HG03280 (cell line): ENCODE measurements around the gene MIB2.
"Not testable (repeated sequence)": the region's sequence is repeated elsewhere in the genome, so short reads cannot be mapped to it uniquely, and the experiment has no call there.

ENCODE experiments used
- ATAC-seq: cut with Tn5 transposase; IDR thresholded peaks from one replicate; pipeline ENCODE4 v1.9.1; 2021; ENCODE audit warnings: mild to moderate bottlenecking, moderate library complexity; ENCODE audit not compliant: unreplicated experiment

Gene MIB2

DNA sequence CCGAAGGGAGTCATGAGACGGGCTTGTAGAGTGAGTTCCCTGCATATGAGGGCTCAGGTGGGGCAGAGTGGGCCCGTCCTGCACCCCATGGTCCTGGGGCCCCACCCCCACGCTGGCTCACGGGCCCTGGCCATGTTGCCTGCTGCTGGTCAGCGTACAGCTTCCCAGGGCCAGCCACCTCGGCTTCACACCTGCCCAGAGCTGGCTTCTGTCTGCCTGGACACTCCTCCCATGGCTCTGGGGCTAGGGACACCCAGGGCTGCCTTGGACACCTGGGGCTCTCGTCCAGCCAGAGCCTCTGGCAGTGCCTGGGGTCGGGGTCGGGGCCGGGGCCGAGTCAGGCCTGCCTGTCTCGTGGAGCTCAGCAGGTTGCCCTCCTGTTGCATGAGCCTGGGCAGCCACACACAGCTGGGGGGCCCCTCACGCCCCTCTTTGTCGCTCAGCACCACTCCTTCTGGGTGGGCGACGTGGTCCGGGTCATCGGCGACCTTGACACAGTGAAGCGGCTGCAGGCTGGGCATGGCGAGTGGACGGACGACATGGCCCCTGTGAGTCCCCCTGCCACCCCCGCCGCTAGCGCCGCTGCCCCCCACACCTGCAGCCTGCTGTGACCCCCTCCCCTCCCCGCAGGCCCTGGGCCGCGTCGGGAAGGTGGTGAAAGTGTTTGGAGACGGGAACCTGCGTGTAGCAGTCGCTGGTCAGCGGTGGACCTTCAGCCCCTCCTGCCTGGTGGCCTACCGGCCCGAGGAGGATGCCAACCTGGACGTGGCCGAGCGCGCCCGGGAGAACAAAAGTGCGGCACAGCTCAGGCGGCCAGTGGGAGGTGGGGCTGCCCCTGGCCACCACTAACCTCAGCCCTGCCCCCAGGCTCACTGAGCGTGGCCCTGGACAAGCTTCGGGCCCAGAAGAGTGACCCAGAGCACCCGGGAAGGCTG lies 11.2 kb downstream of the MIB2 start:
- no peak for ATAC-seq

DNA sequence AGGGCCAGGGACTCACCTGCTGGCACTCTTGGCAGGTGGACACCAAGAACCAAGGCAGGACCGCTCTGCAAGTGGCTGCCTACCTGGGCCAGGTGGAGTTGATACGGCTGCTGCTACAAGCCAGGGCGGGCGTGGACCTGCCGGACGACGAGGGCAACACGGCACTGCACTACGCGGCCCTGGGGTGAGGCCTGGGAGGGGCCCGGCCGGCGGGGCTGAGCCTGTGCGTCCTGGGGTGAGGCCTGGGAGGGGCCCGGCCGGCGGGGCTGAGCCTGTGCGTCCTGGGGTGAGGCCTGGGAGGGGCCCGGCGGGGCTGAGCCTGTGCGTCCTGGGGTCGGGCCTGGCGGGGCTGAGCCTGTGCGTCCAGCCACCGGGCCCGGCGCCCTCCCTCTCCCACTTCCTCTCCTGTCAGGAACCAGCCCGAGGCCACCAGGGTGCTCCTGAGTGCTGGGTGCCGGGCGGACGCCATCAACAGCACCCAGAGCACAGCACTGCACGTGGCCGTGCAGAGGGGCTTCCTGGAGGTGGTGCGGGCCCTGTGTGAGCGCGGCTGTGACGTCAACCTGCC lies 12.0 kb downstream of the MIB2 start:
- ATAC-seq, result no peak

DNA sequence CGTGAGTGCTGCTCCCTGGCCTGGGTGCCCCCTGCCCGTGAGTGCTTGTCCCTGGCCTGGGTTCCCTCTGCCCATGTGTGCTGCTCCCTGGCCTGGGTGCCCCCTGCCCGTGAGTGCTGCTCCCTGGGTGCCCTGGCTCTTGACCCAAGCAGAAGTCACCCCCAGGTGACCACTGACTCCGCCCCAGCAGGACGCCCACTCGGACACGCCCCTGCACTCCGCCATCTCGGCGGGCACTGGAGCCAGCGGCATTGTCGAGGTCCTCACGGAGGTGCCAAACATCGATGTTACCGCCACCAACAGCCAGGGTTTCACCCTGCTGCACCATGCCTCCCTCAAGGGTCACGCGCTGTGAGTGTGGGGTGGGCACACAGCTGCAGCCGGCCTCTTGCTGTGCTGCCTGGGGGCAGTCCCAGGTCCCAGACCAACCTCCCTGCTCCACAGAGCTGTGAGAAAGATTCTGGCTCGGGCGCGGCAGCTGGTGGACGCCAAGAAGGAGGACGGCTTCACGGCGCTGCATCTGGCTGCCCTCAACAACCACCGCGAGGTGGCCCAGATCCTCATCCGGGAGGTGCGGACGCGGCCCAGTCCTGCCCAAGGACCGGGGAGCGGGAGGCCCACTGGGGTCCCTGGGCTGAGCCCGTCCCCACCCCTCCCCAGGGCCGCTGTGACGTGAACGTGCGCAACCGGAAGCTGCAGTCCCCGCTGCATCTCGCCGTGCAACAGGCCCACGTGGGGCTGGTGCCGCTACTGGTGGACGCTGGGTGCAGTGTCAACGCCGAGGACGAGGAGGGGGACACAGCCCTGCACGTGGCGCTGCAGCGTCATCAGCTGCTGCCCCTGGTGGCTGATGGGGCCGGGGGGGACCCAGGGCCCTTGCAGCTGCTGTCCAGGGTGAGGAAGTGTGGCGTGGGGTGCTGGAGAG lies 12.8 kb downstream of the MIB2 start:
- ATAC-seq, result no peak

DNA sequence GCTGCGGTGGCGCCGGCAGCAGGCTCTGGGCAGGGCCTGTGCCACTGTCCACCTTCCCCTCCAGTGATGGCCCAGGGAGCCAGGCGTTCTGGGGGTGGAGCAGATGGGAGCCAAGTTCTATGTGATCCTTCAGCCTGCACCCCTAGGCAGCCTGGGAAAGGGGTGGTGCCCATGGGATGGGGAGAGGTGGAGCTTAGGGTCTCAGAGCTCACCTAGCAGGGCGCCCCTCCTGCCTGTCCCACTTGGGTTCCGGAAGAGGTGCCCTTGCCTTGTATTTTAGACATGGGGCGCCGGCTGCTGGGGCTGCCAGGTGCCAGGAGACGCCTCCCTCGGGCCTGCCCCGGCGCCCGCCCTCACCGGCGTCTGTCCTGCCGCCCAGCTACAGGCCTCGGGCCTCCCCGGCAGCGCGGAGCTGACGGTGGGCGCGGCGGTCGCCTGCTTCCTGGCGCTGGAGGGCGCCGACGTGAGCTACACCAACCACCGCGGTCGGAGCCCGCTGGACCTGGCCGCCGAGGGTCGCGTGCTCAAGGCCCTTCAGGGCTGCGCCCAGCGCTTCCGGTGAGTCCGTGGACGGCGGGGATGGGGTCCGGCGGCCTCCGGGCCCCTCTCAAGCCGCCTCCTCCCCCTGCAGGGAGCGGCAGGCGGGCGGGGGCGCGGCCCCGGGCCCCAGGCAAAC lies 13.6 kb downstream of the MIB2 start:
- ATAC-seq, result no peak

DNA sequence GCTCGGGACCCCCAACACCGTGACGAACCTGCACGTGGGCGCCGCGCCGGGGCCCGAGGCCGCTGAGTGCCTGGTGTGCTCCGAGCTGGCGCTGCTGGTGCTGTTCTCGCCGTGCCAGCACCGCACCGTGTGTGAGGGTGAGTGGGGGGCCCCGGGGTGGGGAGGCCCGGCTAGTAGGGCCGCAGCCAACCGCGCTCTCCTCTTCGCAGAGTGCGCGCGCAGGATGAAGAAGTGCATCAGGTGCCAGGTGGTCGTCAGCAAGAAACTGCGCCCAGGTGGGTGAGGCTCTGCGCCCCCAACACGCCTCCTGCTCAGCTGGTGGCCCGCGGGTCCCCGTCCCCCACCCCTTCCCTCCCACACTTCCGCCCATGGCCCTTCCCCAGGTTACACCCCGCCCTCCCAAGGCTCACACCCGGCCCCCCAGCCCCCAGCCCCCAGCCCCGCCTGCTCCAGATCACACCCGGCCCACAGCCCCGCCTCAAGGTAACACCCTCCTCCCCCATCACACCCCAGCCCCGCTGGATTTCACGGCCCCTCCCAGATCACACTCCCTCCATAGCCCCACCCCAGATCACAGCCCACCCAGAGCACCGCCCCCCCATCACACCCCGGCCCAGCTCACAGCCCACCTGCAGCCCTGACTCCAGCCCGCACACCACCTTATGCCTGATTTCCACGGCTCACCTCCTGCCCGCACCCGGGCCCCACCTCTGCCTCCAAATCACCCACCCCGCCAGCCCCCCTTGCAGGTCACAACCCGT lies 14.3 kb downstream of the MIB2 start:
- no peak for ATAC-seq

DNA sequence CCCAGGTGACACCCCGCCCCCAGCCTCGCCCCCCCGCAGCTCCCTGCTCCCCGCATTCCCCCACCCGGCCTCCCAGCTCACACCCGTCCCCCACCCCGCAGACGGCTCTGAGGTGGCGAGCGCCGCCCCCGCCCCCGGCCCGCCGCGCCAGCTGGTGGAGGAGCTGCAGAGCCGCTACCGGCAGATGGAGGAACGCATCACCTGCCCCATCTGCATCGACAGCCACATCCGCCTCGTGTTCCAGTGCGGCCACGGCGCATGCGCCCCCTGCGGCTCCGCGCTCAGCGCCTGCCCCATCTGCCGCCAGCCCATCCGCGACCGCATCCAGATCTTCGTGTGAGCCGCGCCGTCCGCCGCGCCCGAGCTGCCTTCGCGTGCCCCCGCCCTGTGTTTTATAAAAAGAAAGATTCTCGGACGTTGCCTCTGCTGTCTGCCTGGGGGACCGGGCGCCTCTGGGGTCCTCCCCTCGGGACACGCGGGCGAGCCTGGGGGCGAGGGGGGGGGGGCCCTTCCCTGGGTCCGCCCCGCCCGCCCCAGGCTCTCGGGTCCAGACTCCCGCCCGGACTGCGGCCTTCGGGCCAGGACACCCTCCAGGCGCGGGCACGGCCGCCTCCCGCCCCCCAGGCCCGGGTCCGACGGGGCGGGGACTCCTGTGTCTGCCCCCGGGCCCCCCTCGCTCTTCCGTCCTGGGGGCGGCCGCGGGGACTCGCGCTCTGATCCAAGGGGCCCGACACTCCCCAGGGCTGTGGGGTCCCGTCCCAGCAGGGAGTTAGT lies 15.1 kb downstream of the MIB2 start:
- peak; percentile 68 for ATAC-seq

DNA sequence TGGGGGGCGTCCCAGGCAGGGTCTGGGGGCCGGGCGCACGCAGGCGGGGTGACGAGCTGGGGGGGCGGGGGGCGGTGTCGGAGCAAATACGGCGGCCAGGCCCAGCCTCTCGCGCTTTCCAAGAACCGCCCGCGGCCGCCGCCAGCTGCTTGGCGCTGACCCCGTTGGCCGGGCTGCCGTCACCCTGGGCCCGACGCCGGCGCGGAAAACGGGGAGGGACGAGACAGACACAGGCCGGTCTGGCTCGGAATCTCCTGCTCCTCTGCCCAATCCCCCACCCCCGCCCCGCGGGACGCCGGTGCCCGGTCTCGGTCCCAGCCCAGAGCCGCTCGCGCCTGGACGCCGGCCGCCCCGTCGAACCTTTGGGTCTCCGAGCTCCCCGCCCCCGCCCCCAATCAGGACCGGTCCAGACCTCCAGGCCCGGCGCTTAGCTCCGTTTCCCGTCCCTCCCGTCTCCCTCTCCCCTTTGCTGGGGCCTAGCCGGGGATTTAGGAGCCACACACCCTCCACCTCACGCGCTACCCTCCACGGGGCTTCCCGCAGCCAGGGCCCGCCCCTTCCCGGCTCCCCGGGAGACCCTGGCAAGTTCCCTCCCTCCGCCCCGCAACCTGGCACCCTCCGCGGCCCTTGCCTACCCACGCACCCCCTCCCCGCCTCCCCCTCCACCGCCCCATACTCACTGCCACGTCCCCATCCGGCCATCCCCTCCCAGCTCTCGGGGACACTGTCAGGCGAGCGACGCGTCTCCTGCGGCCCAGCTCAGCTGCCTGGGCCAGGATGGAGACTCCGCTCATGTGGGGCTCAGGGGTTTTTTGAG lies 15.9 kb downstream of the MIB2 start:
- no peak for ATAC-seq

DNA sequence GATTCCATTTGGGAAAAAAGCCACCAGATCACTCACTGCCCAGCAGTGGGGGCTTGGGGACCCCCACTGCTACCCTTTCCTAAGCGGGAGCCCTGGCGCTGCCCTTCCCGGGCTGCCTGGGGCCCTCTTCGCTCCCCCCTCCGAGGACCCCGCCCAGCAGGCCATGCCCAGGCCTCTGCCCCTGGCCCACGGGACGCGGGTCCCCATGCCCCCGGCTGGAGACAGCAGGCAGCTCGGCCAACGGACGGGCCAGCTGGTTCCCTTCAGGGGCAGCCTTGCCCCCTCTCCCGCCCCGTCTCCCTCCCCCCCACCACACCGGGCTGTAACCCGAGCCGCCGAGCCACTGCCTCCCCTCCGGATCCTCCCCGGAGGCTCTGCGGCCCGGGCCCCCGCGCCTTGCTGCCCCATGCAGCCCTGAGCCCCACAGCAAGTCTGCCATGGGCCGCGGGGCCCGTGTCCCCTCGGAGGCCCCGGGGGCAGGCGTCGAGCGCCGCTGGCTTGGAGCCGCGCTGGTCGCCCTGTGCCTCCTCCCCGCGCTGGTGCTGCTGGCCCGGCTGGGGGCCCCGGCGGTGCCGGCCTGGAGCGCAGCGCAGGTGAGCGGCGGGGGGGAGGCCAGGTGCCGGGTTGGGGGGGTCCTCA lies 16.6 kb downstream of the MIB2 start, which contains the start of gene MMP23B:
Gene MMP23B, plus strand, starts transcription at position 392 of the 639 bp plus-strand sequence. Its CDS starts 46 bp downstream, at position 438.
- no peak for ATAC-seq

DNA sequence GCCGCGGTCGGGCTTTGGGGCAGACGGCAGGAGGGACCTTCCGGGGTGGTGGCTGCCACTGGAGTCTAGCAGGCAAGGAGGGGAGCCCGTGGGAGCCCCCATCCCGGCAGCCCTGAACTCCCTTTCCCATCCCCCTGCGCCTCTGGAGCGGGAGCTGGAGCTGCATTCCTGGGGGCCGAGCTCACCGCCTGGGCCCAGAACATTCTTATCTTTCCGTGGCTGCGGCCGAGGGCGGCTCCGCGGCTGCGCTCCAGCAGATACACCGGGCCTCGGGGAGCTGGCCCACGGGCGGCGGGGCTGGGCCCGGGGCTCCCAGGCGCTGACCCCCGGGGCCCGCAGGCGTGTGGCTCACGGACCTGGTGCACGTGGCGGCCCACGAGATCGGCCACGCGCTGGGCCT lies 18.1 kb downstream of the MIB2 start:
- ATAC-seq, result not testable (repeated sequence)

DNA sequence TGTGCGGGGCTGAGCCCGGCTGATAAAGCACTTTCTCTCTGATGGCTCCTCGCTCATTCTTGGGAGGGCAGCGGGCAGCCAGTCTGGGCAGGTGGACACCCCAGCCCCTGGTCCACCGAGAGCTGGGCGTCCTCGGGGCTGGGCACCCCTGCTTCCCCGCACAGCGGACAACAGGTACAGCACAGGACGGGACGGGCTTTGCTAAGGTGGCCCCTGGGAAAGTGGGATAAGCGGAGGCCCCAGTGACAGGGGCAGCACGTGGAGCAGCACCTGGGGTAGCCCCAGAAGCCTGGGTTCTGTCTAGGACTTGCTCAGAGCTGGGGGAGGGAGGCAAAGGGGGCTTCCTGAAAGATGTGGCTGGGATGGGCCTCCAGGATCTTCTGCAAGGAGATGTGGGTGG lies 19.3 kb downstream of the MIB2 start:
- ATAC-seq, result not testable (repeated sequence)

DNA sequence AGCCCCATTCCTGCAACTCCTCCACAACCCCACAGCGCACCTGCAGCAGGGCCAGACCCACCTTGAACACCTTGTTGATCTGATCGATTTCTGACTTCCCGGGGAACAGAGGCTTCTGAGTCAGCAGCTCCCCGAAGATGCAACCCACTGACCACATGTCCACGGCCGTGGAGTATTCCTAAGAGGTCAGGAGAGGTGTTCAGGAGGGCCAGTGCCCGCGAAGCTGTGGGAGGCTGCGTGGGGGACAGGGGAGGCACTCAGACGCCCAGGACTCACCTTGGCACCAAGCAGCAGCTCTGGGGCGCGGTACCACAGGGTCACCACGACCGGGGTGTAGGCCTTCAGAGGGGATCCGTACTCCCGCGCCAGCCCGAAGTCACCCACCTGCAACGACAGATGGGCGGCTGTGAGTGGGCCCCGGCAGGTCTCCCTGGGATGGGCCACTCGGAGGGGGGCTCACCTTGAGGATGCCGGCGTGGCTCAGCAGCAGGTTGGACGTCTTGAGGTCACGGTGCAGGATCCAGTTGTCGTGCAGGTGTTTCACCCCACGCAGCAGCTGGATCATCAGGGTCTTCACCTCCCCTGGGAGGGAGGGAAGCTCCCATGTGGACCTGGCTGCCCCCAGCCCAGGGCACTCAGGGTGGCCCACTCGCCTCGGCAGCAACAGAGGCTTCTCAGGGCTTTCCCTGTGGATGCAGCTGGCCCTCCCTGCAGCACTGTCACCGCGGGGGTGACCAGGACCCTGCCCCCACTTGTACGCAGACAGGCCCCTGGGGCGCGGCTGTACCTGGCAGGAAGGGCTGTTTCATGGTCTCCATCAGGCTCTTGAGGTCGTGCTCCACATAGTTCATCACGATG lies 21.6 kb downstream of the MIB2 start:
- ATAC-seq, result not testable (repeated sequence)

DNA sequence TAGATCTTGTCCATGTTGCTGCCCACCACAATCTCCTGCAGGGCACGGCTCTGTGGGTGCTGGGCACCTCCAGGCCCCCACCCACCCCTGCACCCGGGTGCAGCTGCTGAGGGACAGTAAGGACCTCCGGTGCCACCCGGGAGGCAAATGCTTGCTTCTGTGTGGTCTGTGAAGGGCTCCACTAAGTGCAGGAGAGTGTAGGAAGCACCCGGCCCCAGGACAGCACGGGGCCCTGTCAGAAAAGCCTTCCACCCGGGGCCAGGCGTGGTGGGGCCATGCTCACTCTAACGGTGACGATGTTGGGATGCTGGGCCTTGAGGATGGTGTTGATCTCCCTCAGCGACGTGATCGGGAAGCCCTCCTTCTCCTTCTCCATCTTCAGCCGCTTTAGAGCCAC lies 22.2 kb downstream of the MIB2 start:
- ATAC-seq, result not testable (repeated sequence)

DNA sequence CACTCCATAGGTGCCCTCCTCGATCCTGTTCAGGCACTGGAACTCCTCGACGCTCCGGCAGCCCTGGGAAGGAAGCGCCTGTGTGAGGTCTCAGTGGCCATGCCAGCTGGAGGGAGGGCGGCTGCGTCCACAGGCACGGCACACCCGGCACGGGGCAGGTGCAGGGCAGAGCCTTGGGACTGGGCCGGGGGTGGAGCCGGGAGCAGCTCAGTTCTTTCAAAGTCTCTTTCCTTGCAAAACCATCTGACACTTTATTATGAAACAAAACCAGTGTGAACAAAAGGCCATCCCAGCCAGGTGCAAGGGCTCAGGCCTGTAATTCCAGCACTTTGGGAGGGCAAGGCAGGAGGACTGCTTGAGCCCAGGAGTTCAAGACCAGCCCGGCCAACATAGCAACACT lies 23.2 kb downstream of the MIB2 start:
- not testable (repeated sequence) for ATAC-seq

DNA sequence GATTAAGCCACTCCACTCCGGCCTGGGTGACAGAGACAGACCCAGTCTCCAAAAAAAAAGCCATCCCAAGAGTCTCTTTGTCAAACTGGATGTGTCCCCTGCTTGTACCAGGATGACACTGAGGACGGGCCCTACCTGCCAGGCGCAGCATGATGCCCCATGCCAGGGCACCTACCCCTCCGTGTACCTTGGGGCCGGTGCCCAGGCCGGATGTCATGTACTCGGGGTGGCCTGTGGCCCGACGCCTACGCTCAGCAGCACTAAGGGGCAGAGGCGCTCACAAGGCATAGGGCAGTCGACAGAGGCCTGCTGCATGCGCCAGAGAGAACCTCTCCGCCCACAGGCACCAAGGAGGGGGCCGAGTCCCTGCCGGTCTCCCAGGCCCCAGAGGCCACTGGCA lies 24.1 kb downstream of the MIB2 start:
- ATAC-seq, result not testable (repeated sequence)

DNA sequence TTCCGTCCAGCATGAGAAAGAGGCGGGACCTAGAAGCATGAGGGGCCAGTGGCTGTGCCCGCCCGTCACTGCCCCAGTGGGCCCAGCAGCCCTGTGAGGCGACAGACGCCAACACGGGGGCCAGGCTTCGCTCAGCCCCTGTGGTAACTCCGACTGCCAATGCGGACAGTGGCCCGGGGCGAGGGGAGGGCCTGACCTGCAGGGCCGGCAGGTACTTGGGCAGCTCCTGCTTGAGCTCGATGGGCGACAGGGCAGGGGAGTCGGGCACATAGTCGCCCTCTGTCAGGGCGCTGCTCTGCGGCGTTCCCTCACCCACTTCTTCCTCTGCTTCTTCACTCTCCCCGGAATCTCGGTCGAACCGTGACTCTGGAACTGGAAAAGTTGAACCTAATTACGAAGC lies 24.8 kb downstream of the MIB2 start:
- not testable (repeated sequence) for ATAC-seq

DNA sequence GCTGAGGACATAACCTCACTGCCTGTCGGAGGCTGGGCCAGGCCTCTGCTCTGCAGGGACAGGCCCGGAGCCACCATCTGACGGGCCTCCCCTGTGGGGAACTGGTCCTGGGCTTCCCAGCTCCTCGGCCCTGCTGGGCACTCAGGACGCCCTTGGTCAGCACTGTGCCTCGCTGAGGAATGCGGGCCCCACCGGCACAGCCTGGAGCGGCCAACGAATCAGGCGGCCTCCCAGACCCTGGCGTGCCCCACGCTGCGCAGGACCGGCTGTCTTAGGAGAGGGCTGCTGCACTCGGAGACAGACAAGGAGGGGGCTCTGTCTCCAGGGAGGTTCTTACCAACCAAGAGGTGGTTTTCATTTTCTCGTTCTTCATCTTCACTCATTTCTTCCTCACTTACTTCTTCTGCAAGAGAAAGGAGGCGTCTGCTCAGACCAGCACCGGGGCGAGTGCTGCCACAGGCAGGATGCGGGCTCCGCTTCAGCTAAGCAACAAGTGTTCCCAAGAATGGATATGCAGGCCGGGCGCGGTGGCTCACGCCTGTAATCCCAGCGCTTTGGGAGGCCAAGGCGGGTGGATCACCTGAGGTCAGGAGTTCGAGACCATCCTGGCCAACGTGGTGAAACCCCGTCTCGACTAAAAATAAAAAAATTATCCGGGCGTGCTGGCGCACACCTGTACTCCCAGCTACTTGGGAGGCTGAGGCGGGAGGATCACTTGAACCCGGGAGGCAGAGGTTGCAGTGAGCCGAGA lies 25.6 kb downstream of the MIB2 start:
- not testable (repeated sequence) for ATAC-seq
